Measurements from ENCODE around the gene RXFP2. TPM values are rescaled to one million over a fixed set of nuclear protein-coding genes. Genes with fewer than 3 reads are reported as not detected.

RXFP2 gene
- total RNA-seq, 1 donor from 2014 or later: not detected

GRCh38 chr13:31849206-31849605, 109.9 kb downstream of the RXFP2 start:
- no peak for DNase-seq
- intact Hi-C loops (cut with DNase I): no loop called here
- Histone ChIP-seq H3K36me3 (no peaks in the 10 kb centered on the region), H3K4me1 (peaks cover 21% of the 10 kb centered on the region), H3K27ac (no peak overlapping the region), H3K27me3 (ENCODE audit: low read depth) (no peaks in the 10 kb centered on the region), H3K9me3 (no peaks in the 10 kb centered on the region), H3K4me3 (no peak overlapping the region)
- no peak for ATAC-seq
- TF ChIP-seq, protein P1, sequence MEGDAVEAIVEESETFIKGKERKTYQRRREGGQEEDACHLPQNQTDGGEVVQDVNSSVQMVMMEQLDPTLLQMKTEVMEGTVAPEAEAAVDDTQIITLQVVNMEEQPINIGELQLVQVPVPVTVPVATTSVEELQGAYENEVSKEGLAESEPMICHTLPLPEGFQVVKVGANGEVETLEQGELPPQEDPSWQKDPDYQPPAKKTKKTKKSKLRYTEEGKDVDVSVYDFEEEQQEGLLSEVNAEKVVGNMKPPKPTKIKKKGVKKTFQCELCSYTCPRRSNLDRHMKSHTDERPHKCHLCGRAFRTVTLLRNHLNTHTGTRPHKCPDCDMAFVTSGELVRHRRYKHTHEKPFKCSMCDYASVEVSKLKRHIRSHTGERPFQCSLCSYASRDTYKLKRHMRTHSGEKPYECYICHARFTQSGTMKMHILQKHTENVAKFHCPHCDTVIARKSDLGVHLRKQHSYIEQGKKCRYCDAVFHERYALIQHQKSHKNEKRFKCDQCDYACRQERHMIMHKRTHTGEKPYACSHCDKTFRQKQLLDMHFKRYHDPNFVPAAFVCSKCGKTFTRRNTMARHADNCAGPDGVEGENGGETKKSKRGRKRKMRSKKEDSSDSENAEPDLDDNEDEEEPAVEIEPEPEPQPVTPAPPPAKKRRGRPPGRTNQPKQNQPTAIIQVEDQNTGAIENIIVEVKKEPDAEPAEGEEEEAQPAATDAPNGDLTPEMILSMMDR (IDR thresholded peaks at IDR 0.05): no peak

- H3K36me3 ChIP-seq: no peaks in the 10 kb centered on the region
- ATAC-seq (no peak), DNase-seq (no peak)
- no peaks in the 10 kb centered on the region for H3K9me3 ChIP-seq
- H3K27ac ChIP-seq: no peak overlapping the region
- H3K27me3 ChIP-seq (ENCODE audit: low read depth): no peaks in the 10 kb centered on the region
- no peak overlapping the region for H3K4me3 ChIP-seq
- H3K4me1 ChIP-seq: peaks cover 17% of the 10 kb centered on the region
- intact Hi-C loops (cut with DNase I): no loop called here
- TF ChIP-seq, protein P1 (IDR thresholded peaks at IDR 0.05): no peak
Measured at GRCh38 chr13:31850041-31850555, 110.8 kb downstream of the RXFP2 start.

DNA sequence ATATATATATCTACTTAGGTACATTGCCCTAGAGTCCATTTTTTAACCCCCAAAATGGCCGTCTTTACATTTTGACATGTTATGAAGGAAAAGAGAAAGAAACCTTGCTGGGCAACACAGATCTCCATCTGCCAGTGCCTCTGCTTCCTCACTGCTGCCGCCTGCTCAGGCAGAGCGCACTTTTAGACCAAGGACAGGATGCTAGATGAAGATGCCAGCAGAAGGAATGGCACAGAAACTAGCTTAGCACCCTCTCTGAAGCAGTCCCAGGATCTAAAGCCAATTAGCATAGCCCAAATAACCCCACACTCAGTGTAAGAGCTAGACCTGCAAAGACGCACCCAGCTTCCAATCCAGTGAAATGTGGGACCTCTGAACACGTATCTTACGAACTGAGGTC, 111.9 kb downstream of the RXFP2 start:
- no peak for ATAC-seq
- intact Hi-C loops (cut with DNase I): no loop called here

More for the DNA sequence above, 111.9 kb downstream of the RXFP2 start:
- Histone ChIP-seq H3K4me3 (no peak overlapping the region), H3K4me1 (peaks cover 8% of the 10 kb centered on the region), H3K27ac (no peak overlapping the region), H3K36me3 (no peaks in the 10 kb centered on the region), H3K9me3 (no peaks in the 10 kb centered on the region), H3K27me3 (ENCODE audit: low read depth) (no peaks in the 10 kb centered on the region)
- no peak for DNase-seq
- TF ChIP-seq, protein P1 (IDR thresholded peaks at IDR 0.05): no peak

Data from lower lobe of right lung (tissue), 2 donors.